ENCODE data around the gene GIMAP8.
"Not testable (repeated sequence)": the region's sequence is repeated elsewhere in the genome, so short reads cannot be mapped to it uniquely, and the experiment has no call there.

GIMAP8 gene

DNA sequence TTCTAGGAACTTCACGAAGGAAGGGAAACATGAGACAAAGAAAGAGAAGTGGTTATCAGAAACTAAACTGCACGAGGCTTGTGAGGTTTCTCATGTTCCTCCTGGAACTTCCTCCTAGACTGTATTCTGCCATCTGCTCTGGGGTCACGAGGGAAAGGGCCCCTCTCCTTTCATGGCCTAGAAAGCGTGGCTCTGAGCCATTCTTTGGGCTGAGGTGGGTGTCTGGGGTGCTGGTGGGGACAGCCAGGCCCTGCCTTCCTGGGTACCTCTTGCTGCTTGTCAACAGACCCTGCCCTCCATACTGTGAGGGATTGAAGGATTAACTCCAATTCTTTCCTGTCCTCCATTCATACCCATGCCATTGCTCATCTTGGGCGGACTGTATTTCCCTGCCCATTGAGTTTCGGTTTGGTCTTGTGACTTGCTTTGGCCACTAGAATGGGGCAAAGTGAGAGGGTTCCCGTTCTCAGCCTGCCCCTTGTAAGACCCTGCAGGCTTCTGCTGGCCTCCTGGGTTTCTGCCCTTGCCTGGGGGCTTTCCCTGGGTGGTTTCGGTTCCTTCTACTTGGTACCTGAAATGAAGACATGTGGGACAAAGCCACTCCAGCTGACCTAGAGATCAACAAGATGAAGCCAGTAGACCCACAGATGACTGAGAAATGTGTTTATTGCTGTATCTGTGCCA, 14.9 kb upstream of the GIMAP8 start:
- no peak for DNase-seq (ENCODE audit: low spot score)

DNA sequence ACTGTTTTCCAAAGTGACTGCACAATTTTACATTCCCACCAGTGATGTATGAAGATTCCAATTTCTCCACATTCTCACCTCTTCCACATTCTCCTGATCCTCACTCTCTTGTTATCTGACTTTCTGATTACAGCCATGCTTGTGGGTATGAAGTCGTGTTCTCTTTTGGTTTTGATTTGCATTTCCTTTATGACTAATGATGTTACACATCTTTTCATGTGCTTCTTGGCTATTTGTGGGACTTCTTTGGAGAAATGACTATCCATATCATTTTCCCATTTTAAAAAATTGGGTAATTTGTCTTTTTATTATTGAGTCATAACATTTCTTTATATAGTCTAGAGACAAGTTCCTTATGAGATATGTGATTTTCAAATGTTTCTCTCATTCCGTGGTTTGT, 10.5 kb upstream of the GIMAP8 start:
- DNase-seq (ENCODE audit: low spot score), result no peak

- no peak for DNase-seq (ENCODE audit: low spot score)
Observed at GRCh38 chr7:150441524-150441923, 8.9 kb upstream of the GIMAP8 start.

GRCh38 chr7:150442811-150443210, 7.6 kb upstream of the GIMAP8 start:
- no peak for DNase-seq (ENCODE audit: low spot score)

GRCh38 chr7:150443793-150444540, 6.5 kb upstream of the GIMAP8 start:
- no peak for DNase-seq (ENCODE audit: low spot score)

DNA sequence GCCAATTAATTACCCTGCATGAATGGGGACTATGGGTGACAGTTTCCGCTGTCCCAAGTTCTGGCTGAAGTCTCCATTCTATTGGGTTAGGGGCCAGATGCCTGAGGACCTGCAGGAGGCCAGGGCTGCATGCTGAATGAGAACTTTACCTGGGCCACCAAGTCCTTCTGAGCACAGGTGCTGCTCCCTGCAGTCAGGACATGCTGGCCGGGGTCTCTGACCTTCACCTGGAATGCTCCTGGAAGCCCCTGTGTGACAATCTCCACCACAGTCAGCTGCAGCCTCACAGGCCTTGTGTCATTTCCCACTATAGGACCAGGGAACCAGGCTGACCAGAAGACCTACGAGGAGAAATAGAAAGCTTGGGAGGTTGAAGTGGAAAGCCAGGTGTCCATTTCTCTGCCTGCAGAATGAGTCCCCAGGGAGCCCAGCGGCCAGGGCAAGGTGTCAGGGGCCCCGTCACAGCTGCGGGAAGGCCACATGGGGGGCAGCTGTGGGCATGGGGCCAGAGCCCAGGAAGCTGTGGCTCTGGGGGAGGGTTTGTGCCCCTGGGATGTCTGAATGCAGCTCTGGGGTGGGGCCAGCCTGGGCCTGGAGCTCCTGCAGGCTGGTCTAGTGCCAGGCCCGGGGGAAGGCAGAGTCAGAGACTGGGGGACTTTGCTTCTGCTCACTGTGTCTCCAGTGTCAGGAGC, 5.6 kb upstream of the GIMAP8 start:
- no peak for DNase-seq (ENCODE audit: low spot score)

DNA sequence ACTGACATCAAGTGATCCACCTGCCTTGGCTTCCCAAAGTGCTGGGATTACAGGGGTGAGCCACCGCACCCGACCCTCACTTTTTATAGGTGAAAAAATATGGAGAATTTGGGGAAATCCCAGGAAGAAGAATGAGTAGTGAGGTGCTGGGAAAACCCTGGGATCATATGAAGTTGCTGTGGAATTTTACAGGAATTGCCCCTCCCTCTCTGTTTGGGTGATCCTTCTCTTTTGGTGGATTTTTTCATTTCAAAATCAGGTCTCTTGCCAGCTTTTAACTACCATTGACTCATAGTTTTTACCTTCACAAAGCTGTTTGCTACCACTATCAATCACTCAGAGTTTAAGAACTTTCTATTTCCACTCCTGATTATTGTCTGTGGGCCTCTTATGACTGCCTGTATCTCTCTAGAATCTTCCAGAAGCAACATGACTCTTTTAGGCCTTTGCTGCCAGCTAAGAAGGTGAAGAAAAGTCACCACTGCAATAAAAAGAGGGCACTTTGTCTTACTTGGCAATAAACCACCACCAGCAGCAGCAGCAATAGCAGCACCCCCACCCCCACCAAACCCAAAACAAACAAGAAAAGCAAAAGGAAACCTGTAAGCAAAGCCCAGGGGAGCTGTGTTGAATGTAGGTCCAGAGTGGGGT, 4.0 kb upstream of the GIMAP8 start:
- DNase-seq (ENCODE audit: low spot score), result peak; percentile 41

DNA sequence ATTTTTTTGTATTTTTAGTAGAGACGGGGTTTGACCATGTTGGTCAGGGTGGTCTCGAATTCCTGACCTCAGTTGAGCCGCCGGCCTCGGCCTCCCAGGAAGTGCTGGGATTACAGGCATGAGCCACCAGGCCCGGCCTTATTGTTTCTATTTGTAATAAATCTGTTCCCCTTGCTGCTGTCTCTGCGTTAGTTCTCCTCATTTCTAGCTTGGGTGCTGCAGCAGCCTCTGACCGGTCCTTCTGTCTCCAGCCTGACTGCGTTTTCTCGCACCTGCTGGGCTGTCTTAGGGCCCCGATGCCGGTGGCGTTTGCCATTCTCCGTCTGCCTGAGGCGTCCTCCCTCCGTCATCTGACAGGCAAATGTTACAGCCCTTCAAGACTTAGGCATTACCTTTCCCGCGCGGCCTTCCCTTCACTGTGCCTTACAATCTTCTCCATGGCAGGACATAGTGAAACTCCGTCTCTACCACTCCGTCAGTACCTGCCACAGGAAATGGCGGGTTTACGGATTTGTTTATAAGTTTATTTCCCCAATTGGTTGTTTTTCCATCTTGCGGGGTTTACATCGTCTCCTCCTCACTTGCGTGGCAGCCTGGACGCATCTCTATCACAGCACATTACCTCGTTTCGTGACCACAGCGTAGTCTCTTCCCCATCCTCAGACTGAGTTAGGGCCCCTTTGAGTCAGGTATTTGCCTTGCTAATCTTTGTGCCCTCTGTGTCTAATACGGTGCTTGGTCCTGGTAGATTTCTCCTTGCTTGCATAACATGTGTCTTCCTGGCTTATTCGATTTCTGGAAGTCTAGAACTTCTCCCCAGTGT, 2.3 kb upstream of the GIMAP8 start:
- no peak for DNase-seq (ENCODE audit: low spot score)

DNA sequence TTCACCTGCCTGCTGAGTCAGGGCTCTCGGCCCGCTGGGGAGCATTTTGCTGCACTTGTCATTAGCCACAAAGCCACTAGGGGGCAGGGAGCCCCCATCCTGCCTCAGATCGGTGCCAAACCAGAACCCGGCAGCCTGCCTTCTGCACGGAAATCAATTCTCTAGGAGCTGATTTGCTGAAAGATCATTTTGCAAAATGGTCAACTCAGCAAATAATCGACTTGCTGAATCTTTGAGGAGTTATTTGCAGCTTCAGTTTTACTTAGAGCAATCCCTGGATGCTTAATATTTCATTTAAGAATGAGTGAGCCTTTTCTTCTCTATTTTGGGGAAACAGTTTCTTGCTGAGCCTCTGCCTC, 1.7 kb upstream of the GIMAP8 start:
- DNase-seq (ENCODE audit: low spot score), result peak; percentile 94

DNA sequence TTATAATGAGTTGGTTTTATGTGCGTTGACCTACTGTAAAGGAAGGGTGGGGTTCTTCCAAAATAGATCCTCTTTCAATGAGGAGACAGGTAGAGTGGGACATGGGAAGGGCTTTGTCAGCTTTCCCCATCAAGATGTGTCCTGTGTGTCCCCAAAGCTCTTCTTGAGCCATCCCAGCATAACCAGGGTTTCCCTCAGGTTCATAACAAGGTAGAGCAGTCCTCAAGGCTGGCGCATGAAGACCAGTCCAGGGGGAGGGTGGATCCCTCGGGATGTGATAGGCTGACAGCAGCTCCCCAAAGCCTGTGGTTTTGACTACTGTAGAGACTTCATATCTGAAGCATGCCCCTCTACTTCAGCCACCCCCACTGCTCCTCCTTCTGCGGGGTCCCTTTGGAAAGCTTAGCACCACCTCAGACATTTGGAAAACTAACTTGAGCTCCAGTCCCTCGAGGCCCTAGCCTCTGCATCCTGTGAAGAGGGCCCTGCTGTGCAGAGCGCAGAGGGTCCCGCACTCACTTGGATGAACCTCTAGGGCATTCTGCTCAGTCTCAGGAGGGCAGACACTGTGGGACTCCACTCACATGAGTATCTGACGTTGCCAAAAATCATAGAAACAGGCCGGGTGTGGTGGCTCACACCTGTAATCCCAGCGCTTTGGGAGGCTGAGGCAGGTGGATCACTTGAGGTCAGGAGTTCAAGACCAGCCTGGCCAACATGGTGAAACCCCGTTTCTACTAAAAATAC, 1.1 kb upstream of the GIMAP8 start:
- DNase-seq (ENCODE audit: low spot score), result peak; percentile 22

- DNase-seq (ENCODE audit: low spot score), result peak; percentile 85
Observed at GRCh38 chr7:150451097-150451793, 815 bp downstream of the GIMAP8 start.

DNA sequence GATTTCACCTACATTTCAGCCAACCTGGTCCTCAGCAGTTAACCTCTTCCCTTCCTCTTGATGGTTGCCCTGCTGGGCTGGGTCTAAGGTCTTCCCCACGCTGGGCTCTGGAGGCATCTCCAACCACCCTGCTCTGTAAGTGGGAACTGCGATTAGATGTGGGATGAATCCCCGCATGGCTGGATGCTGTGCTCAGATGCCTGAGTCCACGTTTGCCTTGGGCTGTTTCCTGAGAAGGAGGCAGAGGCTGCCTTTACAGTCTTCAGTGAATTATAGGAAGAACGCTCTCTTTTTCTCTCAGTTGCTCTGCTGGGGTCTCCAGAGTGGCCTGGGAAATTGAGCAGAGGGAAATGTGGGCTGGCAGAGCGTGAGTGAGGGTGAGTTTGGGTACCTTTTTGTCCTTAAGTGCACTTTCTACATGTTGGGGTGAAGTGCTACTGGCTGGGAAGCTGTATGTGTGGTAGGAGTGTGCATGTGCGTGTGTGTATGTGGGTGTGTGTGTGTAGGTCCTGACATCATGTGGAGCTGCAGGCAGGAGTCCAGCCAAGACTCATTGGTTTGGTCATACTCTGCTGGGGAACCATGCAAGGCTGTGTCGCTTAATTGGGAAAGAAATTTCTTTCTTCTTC, 1.5 kb downstream of the GIMAP8 start:
- peak; percentile 59 for DNase-seq (ENCODE audit: low spot score)

- peak; percentile 55 for DNase-seq (ENCODE audit: low spot score)
Observed at GRCh38 chr7:150453181-150453580, 2.8 kb downstream of the GIMAP8 start.

- DNase-seq (ENCODE audit: low spot score), result no peak
Observed at GRCh38 chr7:150453892-150454291, 3.5 kb downstream of the GIMAP8 start.

DNA sequence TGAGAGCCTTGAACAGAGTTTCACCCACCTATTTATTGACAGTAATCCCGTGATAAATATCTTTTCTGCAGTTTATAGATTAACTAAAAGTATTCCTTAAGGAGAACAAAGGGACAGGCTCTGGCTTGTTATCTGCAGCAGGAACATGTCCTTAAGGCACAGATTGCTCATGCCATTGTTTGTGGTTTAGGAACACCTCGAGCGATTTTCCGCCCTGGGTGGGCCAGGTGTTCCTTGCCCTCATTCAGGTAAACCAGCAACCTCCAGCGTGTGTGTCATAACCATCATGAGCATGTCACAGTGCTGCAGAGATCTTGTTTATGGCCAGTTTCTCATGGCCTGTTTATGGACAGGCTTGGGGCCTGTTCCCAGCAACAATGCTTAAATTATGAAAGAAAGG, 6.6 kb downstream of the GIMAP8 start:
- not testable (repeated sequence) for DNase-seq (ENCODE audit: low spot score)

DNA sequence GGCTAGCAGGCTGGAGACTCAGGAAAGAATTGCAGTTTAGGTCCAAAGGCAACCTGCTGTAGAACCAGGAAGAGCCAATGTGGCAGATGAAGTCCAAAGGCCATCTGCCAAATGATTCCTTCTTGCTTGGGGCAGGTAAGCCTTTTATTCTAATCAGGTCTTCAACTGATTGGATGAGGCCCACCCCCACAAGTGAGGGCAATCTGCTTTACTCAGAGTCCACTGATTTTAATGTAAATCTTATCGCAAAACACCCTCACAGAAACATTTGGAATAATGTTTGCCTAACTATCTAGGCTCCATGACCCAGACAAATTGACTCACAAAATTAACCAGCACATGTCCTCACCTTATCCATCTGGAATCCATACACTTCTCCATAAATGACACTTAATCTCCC, 7.8 kb downstream of the GIMAP8 start:
- no peak for DNase-seq (ENCODE audit: low spot score)

GRCh38 chr7:150458756-150459155, 8.3 kb downstream of the GIMAP8 start:
- DNase-seq (ENCODE audit: low spot score), result no peak

- no peak for DNase-seq (ENCODE audit: low spot score)
Observed at GRCh38 chr7:150461520-150461919, 11.1 kb downstream of the GIMAP8 start.

- no peak for DNase-seq (ENCODE audit: low spot score)
Observed at GRCh38 chr7:150462413-150462812, 12.0 kb downstream of the GIMAP8 start.

DNA sequence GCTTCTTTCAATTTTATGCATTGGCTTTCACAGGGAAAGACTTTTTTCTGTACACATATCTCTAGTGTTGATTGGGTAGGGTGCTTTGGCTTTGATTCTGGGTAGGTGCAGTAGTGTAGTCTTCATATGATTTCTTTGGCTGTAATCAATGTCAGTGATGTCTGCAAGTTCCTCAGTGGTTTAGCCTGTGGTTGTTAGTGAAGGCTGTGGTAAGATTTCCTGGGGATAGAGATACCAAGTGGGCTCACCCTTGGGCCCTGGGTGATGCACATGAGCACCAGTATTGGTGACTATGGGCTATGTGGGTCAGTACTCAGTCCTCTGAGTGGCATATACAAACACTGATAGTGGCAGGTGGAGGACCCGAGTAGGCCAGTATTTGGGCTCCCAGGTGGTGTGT, 13.0 kb downstream of the GIMAP8 start:
- no peak for DNase-seq (ENCODE audit: low spot score)
